Transverse colon (tissue), 4 donors: ENCODE measurements around the gene SMIM45.

Experiments used
- DNase-seq: peaks from one replicate; pipeline ENCODE4 v3.0.0-alpha.2; 2019
- H3K27ac ChIP-seq, 4 donors: fragments of 200-600 bp; sonication (generic); 2 replicates each; pipeline ENCODE4 v1.5.1; 2016 to 2018; ENCODE audit warnings: inconsistent platforms in 4 of 4
- H3K27me3 ChIP-seq: fragments of 200-600 bp; sonication (generic); 2 replicates; pipeline ENCODE4 v1.5.1; 2017; ENCODE audit warnings: inconsistent platforms
- H3K36me3 ChIP-seq, 4 donors: fragments of 200-600 bp; sonication (generic); 2 replicates each; pipeline ENCODE4 v1.5.1; 2017 to 2019; ENCODE audit warnings: inconsistent platforms in 4 of 4
- H3K4me1 ChIP-seq, 4 donors: fragments of 200-600 bp; sonication (generic); 2 replicates each; pipeline ENCODE4 v1.5.1; 2017 to 2020; ENCODE audit warnings: inconsistent platforms in 4 of 4
- H3K4me3 ChIP-seq, 4 donors: fragments of 200-600 bp; sonication (generic); 1 replicate in 1 of 4; 2 replicates in 3 of 4; pipeline versions ENCODE4 v1.5.1 to v1.6.1; 2017 to 2019; ENCODE audit warnings: inconsistent platforms in 4 of 4
- H3K9me3 ChIP-seq, 2 donors: fragments of 200-600 bp; sonication (generic); 2 replicates each; pipeline ENCODE4 v1.5.1; 2017 to 2019; ENCODE audit warnings: inconsistent platforms in 2 of 2
- CTCF ChIP-seq, 5 experiments: fragments of 200-600 bp in 3 of 5; fragments of 450-650 bp in 2 of 5; sonication (generic) in 3 of 5; IDR thresholded peaks; 1 replicate in 2 of 5; 2 replicates in 3 of 5; pipeline ENCODE4 v1.5.1; 2016 to 2017; ENCODE audit warnings: antibody characterized with exemption in 5 of 5, inconsistent platforms in 3 of 5, mild to moderate bottlenecking in 2 of 5, moderate library complexity in 1 of 5
- EP300 ChIP-seq: sonication (generic); formaldehyde crosslinking; IDR thresholded peaks from one replicate; pipeline ENCODE4 v1.6.1; 2017; ENCODE audit warnings: antibody characterized with exemption, low read depth
- POLR2A ChIP-seq: fragments of 450-650 bp; IDR thresholded peaks from one replicate; pipeline ENCODE4 v1.6.1; 2016; ENCODE audit warnings: antibody characterized with exemption, mild to moderate bottlenecking, moderate library complexity
- POLR2AphosphoS5 ChIP-seq, 3 donors: sonication (generic); formaldehyde crosslinking; IDR thresholded peaks; one replicate each; pipeline ENCODE4 v1.6.1; 2016; ENCODE audit warnings: antibody characterized with exemption in 3 of 3
- WGBS, 2 donors: methylation state at CpG; one replicate each; pipeline ENCODE4 v1.1.5; 2018; ENCODE audit warnings: low coverage in 1 of 2; 5-methylcytosine and 5-hydroxymethylcytosine counted together
- in situ Hi-C, 4 donors: fragments of 200-750 bp; cut with MboI; loops; one replicate each; pipeline versions ENCODE4 v1.15.0 to v1.15.1; 2017; ENCODE audit warnings: low sequenced_read_pairs in 3 of 4, low pct_ligation_motif_present in 1 of 4, low pct_unique_long_range_greater_than_20kb in 1 of 4
- intact Hi-C: fragments of 100-400 bp; cut with DNase I; formaldehyde crosslinking; loops from one replicate; pipeline ENCODE4 v1.15.1; 2023; ENCODE audit warnings: low total_unique reads

SMIM45 gene

DNA sequence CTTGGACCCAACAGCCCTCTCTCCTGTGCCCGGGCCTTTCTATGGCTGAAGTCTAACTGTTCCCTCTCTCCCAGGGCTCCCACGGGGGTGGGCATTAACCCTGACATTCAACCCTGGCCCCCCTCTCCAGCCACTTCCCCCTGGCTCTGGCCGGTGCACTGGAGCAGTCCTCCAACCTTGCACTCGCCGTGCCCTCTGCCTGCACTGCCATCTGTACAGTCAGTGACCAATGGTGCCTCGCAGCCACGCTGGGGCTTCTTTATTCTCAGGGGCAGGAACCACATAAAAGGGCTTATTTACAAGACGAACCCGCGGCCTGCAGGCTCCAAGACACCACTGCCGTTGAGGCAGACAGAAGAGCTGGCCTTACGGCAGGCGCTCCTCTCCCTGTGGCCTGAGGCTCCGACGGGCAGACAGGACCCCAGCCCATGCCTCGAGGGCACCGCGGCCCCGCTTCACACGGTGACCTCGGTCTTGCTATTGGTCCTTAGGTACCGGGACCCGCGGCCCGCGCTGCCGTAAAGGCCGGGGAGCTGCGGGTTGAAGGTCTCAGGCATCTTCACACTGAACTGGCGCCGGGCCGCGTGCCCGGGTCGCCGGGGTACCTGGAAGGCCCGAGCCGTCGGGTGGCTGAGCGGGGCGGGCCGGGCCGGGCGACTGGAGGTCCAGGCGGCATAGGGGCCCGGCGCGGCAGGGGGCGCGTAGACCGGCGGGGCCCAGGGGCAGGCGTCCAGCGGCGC, 42.5 kb upstream of the SMIM45 start:
- WGBS, 2 donors, result 39% methylated on average over 28 of the region's 55 CpGs; no CpG with 5 or more reads in 1 of the 2 donors
- TF ChIP-seq POLR2A (no peak), EP300 (no peak), POLR2AphosphoS5 (IDR thresholded peaks at IDR 0.05) (no peak), CTCF (IDR thresholded peaks at IDR 0.05) (no peak)
- no peak for DNase-seq
- peaks cover 56% of the 10 kb centered on the region for H3K27me3 ChIP-seq
- H3K9me3 ChIP-seq, result no peaks in the 10 kb centered on the region
- peaks cover 11 to 28% (median 26%) of the 10 kb centered on the region in 4 donors for H3K4me1 ChIP-seq
- peak overlapping the region in 2 of 4 donors; percentile 32 to 41 for H3K4me3 ChIP-seq
- in situ Hi-C loops (no loop called here), intact Hi-C loops (no loop called here)
- peaks cover 0 to 11% (median 4%) of the 10 kb centered on the region in 4 donors for H3K36me3 ChIP-seq
- no peak overlapping the region for H3K27ac ChIP-seq

- no peaks in the 10 kb centered on the region for H3K9me3 ChIP-seq
- peaks cover 11 to 36% (median 34%) of the 10 kb centered on the region in 4 donors for H3K4me1 ChIP-seq
- in situ Hi-C loops, result no loop called here
- peaks cover 65% of the 10 kb centered on the region for H3K27me3 ChIP-seq
- no peak for TF ChIP-seq POLR2AphosphoS5 (IDR thresholded peaks at IDR 0.05)
- TF ChIP-seq EP300, result no peak
- no peak for TF ChIP-seq POLR2A
- no peak for TF ChIP-seq CTCF (IDR thresholded peaks at IDR 0.05)
- H3K4me3 ChIP-seq, result peak overlapping the region in 2 of 4 donors; percentile 32 to 41
- peaks cover 0 to 2% (median under 1%) of the 10 kb centered on the region in 4 donors for H3K36me3 ChIP-seq
- no peak overlapping the region for H3K27ac ChIP-seq
- 2% methylated on average over 48 of the region's 112 CpGs; no CpG with 5 or more reads in 1 of the 2 donors for WGBS, 2 donors
- no peak for DNase-seq
- intact Hi-C loops, result no loop called here
These were observed 41.6 kb upstream of the SMIM45 start for GRCh38 chr22:41910050-41911000.

DNA sequence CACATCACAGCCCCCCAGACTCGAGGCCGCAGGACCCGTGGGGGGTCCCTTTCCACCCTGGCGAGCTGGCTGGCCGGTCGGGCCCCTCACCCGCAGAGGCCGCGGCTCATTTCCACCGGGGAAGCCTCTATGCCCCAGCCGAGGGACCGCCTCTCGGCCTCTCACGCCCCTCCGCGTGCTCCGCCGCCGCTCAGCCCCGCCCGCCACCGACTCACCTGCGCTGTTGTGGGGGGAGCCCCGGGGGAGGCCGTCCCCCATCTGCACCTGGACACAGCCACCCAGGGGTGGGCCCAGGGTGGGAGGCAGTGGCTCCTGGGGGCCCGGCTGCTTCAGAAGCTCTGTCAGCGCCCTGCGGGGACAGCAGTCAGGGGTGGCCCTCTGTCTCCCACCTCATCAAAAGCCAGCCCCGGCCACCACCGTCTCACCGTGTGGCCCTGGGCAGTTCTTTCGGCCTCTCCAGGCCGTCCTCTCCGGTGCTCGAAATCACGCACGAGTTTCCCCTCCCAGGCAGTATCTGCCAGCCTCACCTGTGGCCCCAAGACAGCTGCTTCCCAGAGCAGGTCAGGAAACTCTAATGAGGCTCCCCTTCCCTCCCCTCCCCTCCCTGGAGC, 40.8 kb upstream of the SMIM45 start:
- Histone ChIP-seq H3K36me3 (no peaks in the 10 kb centered on the region), H3K27ac (no peak overlapping the region), H3K9me3 (no peaks in the 10 kb centered on the region), H3K4me3 (peak overlapping the region in 2 of 4 donors; percentile 32 to 41), H3K27me3 (peaks cover 72% of the 10 kb centered on the region), H3K4me1 (peaks cover 11 to 37% (median 37%) of the 10 kb centered on the region in 4 donors)
- TF ChIP-seq POLR2A (no peak), EP300 (no peak), POLR2AphosphoS5 (IDR thresholded peaks at IDR 0.05) (no peak), CTCF (IDR thresholded peaks at IDR 0.05) (no peak)
- WGBS, 2 donors, result 22% methylated on average over 21 of the region's 37 CpGs; no CpG with 5 or more reads in 1 of the 2 donors
- intact Hi-C loops (no loop called here), in situ Hi-C loops (no loop called here)
- DNase-seq, result no peak
